IMR-90 (cell line): Measurements from ENCODE around the gene TBCE.

Source experiments
- BHLHE40 ChIP-seq: fragments of 150-350 bp; IDR thresholded peaks from 2 replicates; pipeline ENCODE4 v1.6.1; 2016; ENCODE audit warnings: mild to moderate bottlenecking, low read depth, low read length
- CTCF ChIP-seq: conservative IDR thresholded peaks from 2 replicates; pipeline ENCODE4 v1.5.1; 2012; ENCODE audit warnings: mild to moderate bottlenecking, low read depth, low read length, improper control_type of control experiment
- ELK1 ChIP-seq: fragments of 150-350 bp; IDR thresholded peaks from 2 replicates; pipeline ENCODE4 v1.6.1; 2016; ENCODE audit warnings: low read depth, mild to moderate bottlenecking, low read length, moderate library complexity, borderline replicate concordance
- MAFK ChIP-seq: IDR thresholded peaks from 2 replicates; pipeline ENCODE4 v1.6.1; 2012; ENCODE audit warnings: low read depth, low read length, improper control_type of control experiment
- MXI1 ChIP-seq: IDR thresholded peaks from 2 replicates; pipeline ENCODE4 v1.6.1; 2012; ENCODE audit warnings: low read depth, mild to moderate bottlenecking, low read length, moderate library complexity, borderline replicate concordance
- POLR2A ChIP-seq: IDR thresholded peaks from 2 replicates; pipeline ENCODE4 v1.6.1; 2012; ENCODE audit warnings: mild to moderate bottlenecking, low read depth, low read length
- RAD21 ChIP-seq: IDR thresholded peaks from 2 replicates; pipeline ENCODE4 v1.6.1; 2012; ENCODE audit warnings: low read length, improper control_type of control experiment
- RCOR1 ChIP-seq: IDR thresholded peaks from 2 replicates; pipeline ENCODE4 v1.6.1; 2012; ENCODE audit warnings: mild to moderate bottlenecking, low read length, improper control_type of control experiment; ENCODE audit not compliant: insufficient replicate concordance
- USF2 ChIP-seq: fragments of 150-350 bp; IDR thresholded peaks from 2 replicates; pipeline ENCODE4 v1.6.1; 2017; ENCODE audit warnings: mild to moderate bottlenecking, antibody characterized with exemption, low read length, low read depth

GRCh38 chr1:235426143-235426542 lies 58.9 kb downstream of the TBCE start:
- TF ChIP-seq CTCF (no peak), USF2 (no peak), RCOR1 (no peak), RAD21 (no peak), POLR2A (no peak), MXI1 (no peak), BHLHE40 (no peak), MAFK (no peak), ELK1 (no peak)
